Activated CD4-positive, alpha-beta T cell treated with anti-CD3 and anti-CD28 coated beads for 36 hours (primary cell): ENCODE measurements around the gene TXNRD1. TPM values are rescaled to one million over a fixed set of nuclear protein-coding genes. Genes with fewer than 3 reads are reported as not detected.

Source experiments
- ATAC-seq: fragments of 200-7000 bp; cut with Tn5 transposase; one replicate; pipeline ENCODE4 v1.10.0; 2021; ENCODE audit warnings: mild to moderate bottlenecking, moderate library complexity
- CTCF ChIA-PET: fragments of 350-600 bp; sonication (Branson Sonifier 250); formaldehyde crosslinking; loops from one replicate; lab custom pipeline; 2021; ENCODE audit warnings: antibody characterized with exemption; lab: Charles Lee
- POLR2A ChIA-PET: fragments of 350-600 bp; sonication (Branson Sonifier 250); formaldehyde crosslinking; loops from one replicate; lab custom pipeline; 2021; ENCODE audit warnings: antibody characterized with exemption, inconsistent platforms; lab: Charles Lee
- DNase-seq: peaks from one replicate; pipeline ENCODE4 v3.0.0-alpha.2; 2020
- H3K27ac Mint-ChIP-seq: one replicate; pipeline ENCODE4 v1.8.0; 2021; ENCODE audit warnings: mixed read lengths
- H3K27me3 Mint-ChIP-seq: one replicate; pipeline ENCODE4 v1.8.0; 2021; ENCODE audit warnings: mixed read lengths
- H3K36me3 Mint-ChIP-seq: one replicate; pipeline ENCODE4 v1.8.0; 2021; ENCODE audit warnings: low read depth, mixed read lengths
- H3K4me1 Mint-ChIP-seq: one replicate; pipeline ENCODE4 v1.8.0; 2021; ENCODE audit warnings: mixed read lengths
- H3K4me3 Mint-ChIP-seq: one replicate; pipeline ENCODE4 v1.8.0; 2021; ENCODE audit warnings: mild to moderate bottlenecking, moderate library complexity, mixed read lengths
- H3K9me3 Mint-ChIP-seq: one replicate; pipeline ENCODE4 v1.8.0; 2021; ENCODE audit warnings: low read depth, mixed read lengths
- intact Hi-C, 2 experiments: fragments of 100-400 bp; cut with DNase I in 1 of 2; cut with micrococcal nuclease in 1 of 2; formaldehyde crosslinking; loops; one replicate each; pipeline versions ENCODE4 v1.14.2 to v1.15.1; 2022 to 2024; cut with DNase I, micrococcal nuclease
- total RNA-seq, 2 experiments: library from RNA; stranded (reverse); gene quantifications; one replicate each; pipeline ENCODE4 v1.2.3, GENCODE V29; 2021

The TXNRD1 gene
- total RNA-seq, 2 experiments from 2014 or later: 66.7 to 88.0 TPM

GRCh38 chr12:104242546-104243206 lies 27.1 kb downstream of the TXNRD1 start:
- DNase-seq: no peak
- no peaks in the 10 kb centered on the region for H3K4me1 Mint-ChIP-seq
- no peak overlapping the region for H3K4me3 Mint-ChIP-seq
- no peak overlapping the region for H3K27ac Mint-ChIP-seq
- peaks cover 2% of the 10 kb centered on the region for H3K27me3 Mint-ChIP-seq
- no peaks in the 10 kb centered on the region for H3K9me3 Mint-ChIP-seq
- POLR2A ChIA-PET: no interaction called here
- H3K36me3 Mint-ChIP-seq: no peaks in the 10 kb centered on the region
- intact Hi-C loops: no loop called here
- CTCF ChIA-PET: interaction anchor here (1.9 kb wide), 1 partner anchor 41 kb away, joined by 5 read pairs; no protein-coding TSS in a partner anchor
- no peak for ATAC-seq

DNA sequence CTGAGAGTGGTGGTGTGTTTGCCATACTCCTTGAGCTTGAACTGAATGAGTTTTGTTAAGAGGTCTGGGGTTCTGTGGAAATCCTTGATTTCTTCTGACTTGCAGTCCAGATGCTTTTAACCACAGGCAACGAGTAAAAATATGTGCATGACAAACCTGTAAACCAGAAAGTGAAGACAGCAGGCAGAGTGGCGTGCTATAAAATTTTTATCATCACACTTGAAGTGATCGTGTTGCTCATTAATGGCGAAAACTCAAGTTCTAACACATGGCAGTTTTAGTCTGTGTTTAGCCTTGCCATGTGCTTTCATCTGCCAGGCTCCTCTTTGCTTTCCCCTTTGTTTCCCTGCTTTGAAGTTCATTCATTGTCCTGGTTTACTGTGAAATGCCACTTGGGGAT lies 28.0 kb downstream of the TXNRD1 start:
- Mint-ChIP-seq H3K27me3 (peaks cover 2% of the 10 kb centered on the region), H3K4me3 (no peak overlapping the region), H3K4me1 (no peaks in the 10 kb centered on the region), H3K27ac (no peak overlapping the region), H3K9me3 (no peaks in the 10 kb centered on the region), H3K36me3 (no peaks in the 10 kb centered on the region)
- POLR2A ChIA-PET: no interaction called here
- CTCF ChIA-PET: interaction anchor here (1.8 to 1.9 kb wide), 2 partner anchors 10 to 41 kb away, joined by 5 read pairs; no protein-coding TSS in a partner anchor
- ATAC-seq: no peak
- intact Hi-C loops: no loop called here
- no peak for DNase-seq

DNA sequence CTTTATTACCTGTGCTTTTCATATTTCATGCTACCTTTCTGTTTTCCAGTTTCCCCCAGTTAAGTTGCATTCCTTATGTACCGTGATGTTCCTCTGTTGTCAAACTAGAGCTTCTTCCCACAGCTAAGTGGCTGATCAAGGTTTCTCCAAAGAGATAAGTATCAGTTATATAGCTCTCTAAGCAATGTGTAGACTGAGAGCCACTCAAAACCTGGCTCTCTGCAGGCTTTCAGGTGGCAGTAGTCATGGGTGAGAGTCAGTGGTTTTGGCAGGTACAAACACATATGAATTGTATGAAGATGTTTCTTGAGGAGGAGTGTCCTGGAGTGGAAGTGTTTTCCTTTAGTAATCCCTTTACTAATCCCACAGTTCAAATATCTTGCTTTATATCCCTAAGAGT lies 28.4 kb downstream of the TXNRD1 start:
- POLR2A ChIA-PET: no interaction called here
- CTCF ChIA-PET: interaction anchor here (1.8 to 1.9 kb wide), 2 partner anchors 10 to 42 kb away, joined by 5 read pairs; no protein-coding TSS in a partner anchor
- no peak overlapping the region for H3K4me3 Mint-ChIP-seq

DNA sequence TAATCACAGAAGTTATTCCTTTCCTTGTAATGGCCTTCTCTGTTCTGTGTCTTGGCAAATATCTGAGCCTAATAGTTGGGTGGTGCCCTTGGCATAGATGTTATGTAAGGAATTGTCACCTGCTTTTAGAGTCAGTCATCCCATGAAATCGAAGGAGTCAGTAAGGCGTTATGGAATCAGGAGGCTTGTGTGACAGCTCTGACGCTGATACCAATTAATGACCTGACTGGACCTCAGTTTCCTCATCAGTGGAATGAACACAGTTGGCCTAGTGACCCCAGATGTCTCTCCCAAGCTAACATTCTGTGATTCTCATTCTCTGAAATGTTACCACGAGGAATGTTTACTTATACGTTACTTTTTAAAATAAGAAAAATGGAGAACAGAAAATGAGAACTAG lies 32.1 kb downstream of the TXNRD1 start:
- ChIA-PET CTCF (interaction anchor here (1.1 kb wide), 1 partner anchor 31 kb away, joined by 3 read pairs; no protein-coding TSS in a partner anchor), POLR2A (no interaction called here)
- H3K4me3 Mint-ChIP-seq: no peak overlapping the region
- intact Hi-C loops: no loop called here
- no peak overlapping the region for H3K27ac Mint-ChIP-seq
- no peaks in the 10 kb centered on the region for H3K4me1 Mint-ChIP-seq
- H3K36me3 Mint-ChIP-seq: no peaks in the 10 kb centered on the region
- H3K9me3 Mint-ChIP-seq: no peaks in the 10 kb centered on the region
- DNase-seq: no peak
- peaks cover 2% of the 10 kb centered on the region for H3K27me3 Mint-ChIP-seq
- no peak for ATAC-seq

More for the DNA sequence above, 28.4 kb downstream of the TXNRD1 start:
- intact Hi-C loops: no loop called here
- Mint-ChIP-seq H3K4me1 (no peaks in the 10 kb centered on the region), H3K27ac (no peak overlapping the region), H3K9me3 (no peaks in the 10 kb centered on the region), H3K27me3 (peaks cover 2% of the 10 kb centered on the region), H3K36me3 (no peaks in the 10 kb centered on the region)
- ATAC-seq (no peak), DNase-seq (no peak)

- ATAC-seq: no peak
- ChIA-PET POLR2A (no interaction called here), CTCF (interaction anchor here (0.6 kb wide), 1 partner anchor 8 kb away, joined by 3 read pairs; no protein-coding TSS in a partner anchor)
- no peaks in the 10 kb centered on the region for H3K4me1 Mint-ChIP-seq
- H3K9me3 Mint-ChIP-seq: no peaks in the 10 kb centered on the region
- H3K4me3 Mint-ChIP-seq: no peak overlapping the region
- H3K36me3 Mint-ChIP-seq: no peaks in the 10 kb centered on the region
- no peak for DNase-seq
- intact Hi-C loops: no loop called here
- H3K27ac Mint-ChIP-seq: no peak overlapping the region
- H3K27me3 Mint-ChIP-seq: peaks cover 2% of the 10 kb centered on the region
These were observed 32.9 kb downstream of the TXNRD1 start for GRCh38 chr12:104248444-104248843.

GRCh38 chr12:104249017-104249416 lies 33.4 kb downstream of the TXNRD1 start:
- H3K27me3 Mint-ChIP-seq: peaks cover 1% of the 10 kb centered on the region
- CTCF ChIA-PET: interaction anchor here (0.6 kb wide), 1 partner anchor 8 kb away, joined by 3 read pairs; no protein-coding TSS in a partner anchor
- H3K4me3 Mint-ChIP-seq: no peak overlapping the region
- intact Hi-C loops: no loop called here
- H3K9me3 Mint-ChIP-seq: no peaks in the 10 kb centered on the region
- POLR2A ChIA-PET: no interaction called here
- no peaks in the 10 kb centered on the region for H3K4me1 Mint-ChIP-seq
- no peaks in the 10 kb centered on the region for H3K36me3 Mint-ChIP-seq
- DNase-seq (no peak), ATAC-seq (no peak)
- no peak overlapping the region for H3K27ac Mint-ChIP-seq

DNA sequence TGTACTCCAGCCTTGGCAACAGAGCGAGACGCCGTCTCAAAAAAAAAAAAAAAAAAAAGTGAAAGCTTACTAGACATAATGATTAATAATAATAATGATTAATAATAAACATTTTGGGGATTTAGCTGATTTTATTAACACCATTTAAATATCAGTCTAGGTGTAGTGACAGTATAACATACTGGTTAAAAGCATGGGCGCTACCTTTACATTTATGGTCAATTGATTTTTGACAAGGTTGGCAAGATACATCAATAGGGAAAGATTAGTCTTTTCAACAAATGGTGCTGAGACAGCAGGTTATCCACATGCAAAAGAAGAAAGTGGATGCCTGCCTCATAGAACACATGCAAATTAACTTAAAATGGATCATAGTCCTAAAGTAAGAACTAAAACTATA lies 34.3 kb downstream of the TXNRD1 start:
- CTCF ChIA-PET: interaction anchor here (2.2 kb wide), 1 partner anchor 38 kb away, joined by 6 read pairs; no protein-coding TSS in a partner anchor
- H3K27ac Mint-ChIP-seq: no peak overlapping the region
- H3K4me3 Mint-ChIP-seq: no peak overlapping the region
- POLR2A ChIA-PET: no interaction called here
- no peak for ATAC-seq
- no peaks in the 10 kb centered on the region for H3K36me3 Mint-ChIP-seq
- no peaks in the 10 kb centered on the region for H3K4me1 Mint-ChIP-seq
- no peaks in the 10 kb centered on the region for H3K9me3 Mint-ChIP-seq
- DNase-seq: no peak
- intact Hi-C loops: no loop called here
- no peaks in the 10 kb centered on the region for H3K27me3 Mint-ChIP-seq

DNA sequence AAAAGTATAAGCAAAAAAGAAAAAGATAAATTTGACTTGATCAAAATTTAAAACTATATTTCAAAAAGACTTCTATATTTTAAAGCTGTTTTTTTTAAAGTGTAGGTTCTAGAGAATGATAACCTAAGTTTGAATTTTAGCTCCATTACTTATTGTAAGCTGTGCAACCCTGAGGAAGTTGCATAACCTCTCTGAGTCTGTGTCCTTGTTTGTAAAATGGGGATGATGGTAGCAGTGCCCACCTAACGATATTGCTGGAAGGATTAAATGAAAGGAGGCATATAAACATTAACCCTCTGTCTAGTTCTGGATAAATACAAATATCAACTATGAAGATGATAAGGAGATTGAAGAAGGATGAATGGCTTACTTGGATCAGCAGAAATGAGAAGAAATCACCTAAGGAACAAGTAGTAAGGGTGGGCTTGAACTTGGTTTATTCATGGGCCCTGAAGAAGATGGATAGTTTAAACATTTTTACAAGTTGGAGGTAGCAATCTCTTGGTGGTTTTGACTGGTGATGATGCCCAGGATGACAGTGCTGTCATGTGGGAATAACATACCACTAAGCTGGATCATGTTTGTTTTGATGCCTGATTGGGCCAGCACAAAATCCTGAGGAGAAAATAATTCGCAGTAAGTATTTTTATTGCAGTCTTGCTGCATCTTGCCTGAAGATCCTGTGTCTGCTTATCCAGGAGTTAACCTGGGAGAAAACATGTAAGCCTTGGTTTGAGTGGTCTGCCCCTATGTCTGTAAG lies 35.0 kb downstream of the TXNRD1 start:
- H3K9me3 Mint-ChIP-seq: no peaks in the 10 kb centered on the region
- no peak overlapping the region for H3K4me3 Mint-ChIP-seq
- no peaks in the 10 kb centered on the region for H3K36me3 Mint-ChIP-seq
- no peaks in the 10 kb centered on the region for H3K27me3 Mint-ChIP-seq
- no peak for DNase-seq
- no peaks in the 10 kb centered on the region for H3K4me1 Mint-ChIP-seq
- intact Hi-C loops: no loop called here
- CTCF ChIA-PET: interaction anchor here (2.2 kb wide), 1 partner anchor 37 kb away, joined by 6 read pairs; no protein-coding TSS in a partner anchor
- POLR2A ChIA-PET: no interaction called here
- no peak overlapping the region for H3K27ac Mint-ChIP-seq
- ATAC-seq: no peak

GRCh38 chr12:104257913-104258472 lies 42.4 kb downstream of the TXNRD1 start:
- H3K9me3 Mint-ChIP-seq: no peaks in the 10 kb centered on the region
- no peaks in the 10 kb centered on the region for H3K36me3 Mint-ChIP-seq
- POLR2A ChIA-PET: no interaction called here
- DNase-seq (no peak), ATAC-seq (no peak)
- H3K27me3 Mint-ChIP-seq: no peaks in the 10 kb centered on the region
- intact Hi-C loops: no loop called here
- no peak overlapping the region for H3K4me3 Mint-ChIP-seq
- CTCF ChIA-PET: interaction anchor here (0.5 kb wide), 1 partner anchor 71 kb away, joined by 7 read pairs; no protein-coding TSS in a partner anchor
- no peak overlapping the region for H3K27ac Mint-ChIP-seq
- no peaks in the 10 kb centered on the region for H3K4me1 Mint-ChIP-seq

- H3K4me3 Mint-ChIP-seq: no peak overlapping the region
- H3K36me3 Mint-ChIP-seq: no peaks in the 10 kb centered on the region
- ChIA-PET POLR2A (no interaction called here), CTCF (interaction anchor here (1.2 kb wide), 1 partner anchor 18 kb away, joined by 3 read pairs; no protein-coding TSS in a partner anchor)
- intact Hi-C loops: no loop called here
- DNase-seq (no peak), ATAC-seq (no peak)
- no peaks in the 10 kb centered on the region for H3K27me3 Mint-ChIP-seq
- H3K9me3 Mint-ChIP-seq: no peaks in the 10 kb centered on the region
- H3K4me1 Mint-ChIP-seq: no peaks in the 10 kb centered on the region
- no peak overlapping the region for H3K27ac Mint-ChIP-seq
These were observed 43.0 kb downstream of the TXNRD1 start for GRCh38 chr12:104258476-104259067.

- ATAC-seq (no peak), DNase-seq (no peak)
- H3K4me1 Mint-ChIP-seq: no peaks in the 10 kb centered on the region
- no peaks in the 10 kb centered on the region for H3K36me3 Mint-ChIP-seq
- no peak overlapping the region for H3K4me3 Mint-ChIP-seq
- no peak overlapping the region for H3K27ac Mint-ChIP-seq
- H3K27me3 Mint-ChIP-seq: no peaks in the 10 kb centered on the region
- ChIA-PET CTCF (no interaction called here), POLR2A (no interaction called here)
- intact Hi-C loops: no loop called here
- no peaks in the 10 kb centered on the region for H3K9me3 Mint-ChIP-seq
These were observed 47.4 kb downstream of the TXNRD1 start for GRCh38 chr12:104263026-104263425.
